Measurements from ENCODE around the gene UST. TPM values are rescaled to one million over a fixed set of nuclear protein-coding genes. Genes with fewer than 3 reads are reported as not detected.

The UST gene
- total and polyA plus RNA-seq, 7 donors = 0.79 to 2.6 (median 2.0) TPM

DNA sequence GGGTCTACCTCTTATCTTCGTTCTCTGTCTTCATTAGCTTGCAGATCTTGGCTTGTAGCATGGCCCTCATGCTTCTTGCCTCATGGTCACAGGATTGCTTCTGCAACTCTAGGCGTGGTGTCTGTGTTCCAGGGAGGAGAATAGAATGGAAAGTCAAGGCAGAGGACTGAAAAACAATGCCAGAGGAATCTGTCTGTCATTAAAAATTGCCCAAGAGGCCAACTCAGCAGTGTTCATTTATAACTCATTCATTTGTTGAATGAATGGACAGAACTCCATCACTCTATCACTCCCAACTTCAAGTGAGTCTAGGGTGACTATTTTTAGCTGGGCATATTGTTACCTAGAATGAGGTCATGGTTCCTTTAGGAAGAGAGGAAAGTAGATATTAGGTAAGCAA is 179.6 kb downstream of the UST start:
- DNase-seq (no peak), ATAC-seq (peak; percentile 71 to 90 (median 86))
- WGBS, 3 donors = 58 to 72% (median 64%) methylated on average over 2 of the region's 2 CpGs
- intact Hi-C loops (cut with DNase I) = no loop called here
- Histone ChIP-seq H3K27ac (no peak overlapping the region), H3K9me3 (no peaks in the 10 kb centered on the region), H3K4me3 (no peak overlapping the region), H3K36me3 (ENCODE audit: insufficient read depth in 1 of 2, low read depth in 1 of 2) (no peaks in the 10 kb centered on the region), H3K27me3 (ENCODE audit: insufficient read depth in 3 of 3, low read length in 2 of 3) (no peaks in the 10 kb centered on the region), H3K4me1 (no peaks in the 10 kb centered on the region)
- TF ChIP-seq, protein P1, sequence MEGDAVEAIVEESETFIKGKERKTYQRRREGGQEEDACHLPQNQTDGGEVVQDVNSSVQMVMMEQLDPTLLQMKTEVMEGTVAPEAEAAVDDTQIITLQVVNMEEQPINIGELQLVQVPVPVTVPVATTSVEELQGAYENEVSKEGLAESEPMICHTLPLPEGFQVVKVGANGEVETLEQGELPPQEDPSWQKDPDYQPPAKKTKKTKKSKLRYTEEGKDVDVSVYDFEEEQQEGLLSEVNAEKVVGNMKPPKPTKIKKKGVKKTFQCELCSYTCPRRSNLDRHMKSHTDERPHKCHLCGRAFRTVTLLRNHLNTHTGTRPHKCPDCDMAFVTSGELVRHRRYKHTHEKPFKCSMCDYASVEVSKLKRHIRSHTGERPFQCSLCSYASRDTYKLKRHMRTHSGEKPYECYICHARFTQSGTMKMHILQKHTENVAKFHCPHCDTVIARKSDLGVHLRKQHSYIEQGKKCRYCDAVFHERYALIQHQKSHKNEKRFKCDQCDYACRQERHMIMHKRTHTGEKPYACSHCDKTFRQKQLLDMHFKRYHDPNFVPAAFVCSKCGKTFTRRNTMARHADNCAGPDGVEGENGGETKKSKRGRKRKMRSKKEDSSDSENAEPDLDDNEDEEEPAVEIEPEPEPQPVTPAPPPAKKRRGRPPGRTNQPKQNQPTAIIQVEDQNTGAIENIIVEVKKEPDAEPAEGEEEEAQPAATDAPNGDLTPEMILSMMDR (IDR thresholded peaks at IDR 0.05) = no peak

DNA sequence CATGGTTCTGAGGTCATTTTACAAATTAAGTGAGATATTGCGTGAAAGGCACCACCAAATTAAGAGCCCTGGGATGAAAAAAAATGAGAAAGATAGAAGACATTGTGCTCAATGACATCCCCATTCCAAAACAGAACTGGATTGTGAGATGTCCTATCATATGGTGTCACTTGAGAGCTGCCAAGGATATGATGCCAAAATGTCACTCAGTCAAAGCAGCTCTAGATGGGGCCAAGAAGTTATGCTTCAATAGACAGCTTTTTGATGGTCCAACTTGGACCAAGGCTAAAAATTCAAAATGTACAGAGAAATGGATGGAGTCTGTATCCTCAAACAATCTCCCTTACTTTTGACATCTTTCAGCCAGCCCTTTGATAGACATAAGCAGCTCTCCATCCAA is 180.8 kb downstream of the UST start:
- Histone ChIP-seq H3K4me1 (no peaks in the 10 kb centered on the region), H3K27ac (no peak overlapping the region), H3K27me3 (ENCODE audit: insufficient read depth in 3 of 3, low read length in 2 of 3) (no peaks in the 10 kb centered on the region), H3K36me3 (ENCODE audit: insufficient read depth in 1 of 2, low read depth in 1 of 2) (no peaks in the 10 kb centered on the region), H3K9me3 (no peaks in the 10 kb centered on the region), H3K4me3 (no peak overlapping the region)
- DNase-seq (no peak), ATAC-seq (no peak)
- TF ChIP-seq, protein P1 (IDR thresholded peaks at IDR 0.05) = no peak
- WGBS, 3 donors = 87 to 97% (median 94%) methylated on average over 1 of the region's 1 CpG
- intact Hi-C loops (cut with DNase I) = no loop called here

DNA sequence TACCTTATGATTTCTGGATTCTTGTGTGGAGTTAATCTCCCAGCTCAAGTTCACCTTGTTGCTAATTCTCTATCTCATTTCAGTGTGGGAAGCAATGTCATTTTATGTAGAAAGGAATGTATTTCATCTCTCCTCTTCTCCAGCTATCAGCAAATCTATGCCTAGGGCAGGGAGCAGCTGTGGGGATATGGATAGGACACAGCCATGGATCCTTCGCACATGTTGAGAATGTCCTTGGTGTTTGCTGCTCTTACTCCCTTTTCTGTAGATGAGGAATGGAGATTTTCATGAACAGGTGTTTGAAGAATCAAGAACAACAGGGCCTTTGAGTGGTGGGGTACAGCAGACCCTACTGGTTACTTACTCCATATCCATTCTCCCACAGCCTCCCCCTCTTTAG is 182.0 kb downstream of the UST start:
- WGBS, 3 donors = 95 to 100% (median 98%) methylated on average over 1 of the region's 1 CpG
- TF ChIP-seq, protein P1 (IDR thresholded peaks at IDR 0.05) = no peak
- no peaks in the 10 kb centered on the region for H3K36me3 ChIP-seq (ENCODE audit: insufficient read depth in 1 of 2, low read depth in 1 of 2)
- H3K4me1 ChIP-seq = no peaks in the 10 kb centered on the region
- ATAC-seq (no peak), DNase-seq (no peak)
- H3K27ac ChIP-seq = no peak overlapping the region
- H3K27me3 ChIP-seq (ENCODE audit: insufficient read depth in 3 of 3, low read length in 2 of 3) = no peaks in the 10 kb centered on the region
- no peaks in the 10 kb centered on the region for H3K9me3 ChIP-seq
- no peak overlapping the region for H3K4me3 ChIP-seq
- intact Hi-C loops (cut with DNase I) = no loop called here

DNA sequence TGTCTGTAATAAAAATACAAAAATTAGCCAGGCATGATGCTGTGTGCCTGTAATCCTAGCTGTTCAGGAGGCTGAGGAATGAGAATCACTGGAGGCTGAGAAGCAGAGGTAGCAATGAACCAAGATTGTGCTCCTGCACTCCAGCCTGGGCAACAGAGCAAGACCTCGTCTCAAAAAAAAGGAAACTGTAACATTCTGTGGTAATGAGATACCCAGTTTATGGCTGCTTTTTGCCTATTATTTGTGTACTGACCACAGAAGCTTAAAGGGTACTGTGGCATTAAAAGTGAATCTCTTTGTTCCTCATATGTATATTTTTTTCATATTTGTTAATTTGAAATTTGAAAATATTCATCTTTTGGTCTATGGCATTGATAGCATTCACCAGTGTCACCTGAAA is 185.4 kb downstream of the UST start:
- H3K4me1 ChIP-seq = no peaks in the 10 kb centered on the region
- TF ChIP-seq, protein P1 (IDR thresholded peaks at IDR 0.05) = no peak
- H3K4me3 ChIP-seq = no peak overlapping the region
- no peak overlapping the region for H3K27ac ChIP-seq
- ATAC-seq (no peak), DNase-seq (no peak)
- 68 to 85% (median 76%) methylated on average over 1 of the region's 1 CpG for WGBS, 3 donors
- no peaks in the 10 kb centered on the region for H3K36me3 ChIP-seq (ENCODE audit: insufficient read depth in 1 of 2, low read depth in 1 of 2)
- intact Hi-C loops (cut with DNase I) = no loop called here
- H3K9me3 ChIP-seq = no peaks in the 10 kb centered on the region
- no peaks in the 10 kb centered on the region for H3K27me3 ChIP-seq (ENCODE audit: insufficient read depth in 3 of 3, low read length in 2 of 3)

DNA sequence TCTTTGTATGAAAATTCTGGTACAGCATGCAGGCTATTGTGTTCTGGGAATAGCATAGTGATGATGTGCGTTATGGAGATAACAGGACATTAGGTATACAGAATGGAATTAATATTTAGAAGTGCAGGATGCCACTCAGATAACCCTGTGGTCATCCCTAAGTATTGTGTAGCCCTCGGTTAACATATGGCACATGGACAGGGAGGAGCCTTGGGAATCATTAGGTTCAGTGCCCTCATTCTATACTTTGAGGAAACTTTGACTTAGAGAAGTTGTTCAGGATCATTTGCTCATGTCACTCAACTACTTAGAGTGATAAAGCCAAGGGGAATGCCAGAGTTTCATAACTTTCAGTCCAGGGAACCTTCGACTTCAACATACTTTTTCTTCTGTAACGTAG is 185.9 kb downstream of the UST start:
- Histone ChIP-seq H3K27ac (no peak overlapping the region), H3K4me1 (no peaks in the 10 kb centered on the region), H3K27me3 (ENCODE audit: insufficient read depth in 3 of 3, low read length in 2 of 3) (no peaks in the 10 kb centered on the region), H3K9me3 (no peaks in the 10 kb centered on the region), H3K36me3 (ENCODE audit: insufficient read depth in 1 of 2, low read depth in 1 of 2) (no peaks in the 10 kb centered on the region), H3K4me3 (no peak overlapping the region)
- TF ChIP-seq, protein P1 (IDR thresholded peaks at IDR 0.05) = no peak
- WGBS, 3 donors = 49 to 66% (median 61%) methylated on average over 4 of the region's 4 CpGs
- DNase-seq = no peak
- ATAC-seq = peak in 1 of 4 donors; percentile 22
- intact Hi-C loops (cut with DNase I) = no loop called here

Measured in psoas muscle (tissue), 8 donors.